HL-60 (cell line): ENCODE measurements around the gene MAP3K1.

Experiments
- DNase-seq, 2 experiments: peaks; one replicate each; pipeline ENCODE4 v3.0.0-alpha.2; 2010 to 2020; ENCODE audit warnings: low read depth in 1 of 2, low spot score in 1 of 2
- H3K27ac ChIP-seq: fragments of 250-450 bp; sonication (Bioruptor Pico); replicated peaks from 2 replicates; pipeline ENCODE4 v1.5.1; 2020; ENCODE audit warnings: mild to moderate bottlenecking, moderate library complexity
- H3K27me3 ChIP-seq: fragments of 250-450 bp; sonication (Bioruptor Pico); 2 replicates; pipeline ENCODE4 v1.5.1; 2021; ENCODE audit warnings: mild to moderate bottlenecking, moderate library complexity; ENCODE audit not compliant: insufficient read depth, poor library complexity, severe bottlenecking
- H3K4me3 ChIP-seq: replicated peaks from 2 replicates; pipeline ENCODE4 v1.5.1; 2011; ENCODE audit warnings: mild to moderate bottlenecking, control low read depth, low read length; ENCODE audit not compliant: insufficient read depth
- CTCF ChIP-seq: IDR thresholded peaks from one replicate; pipeline ENCODE4 v1.5.1; 2011; ENCODE audit warnings: low read length, control low read depth, inconsistent platforms; ENCODE audit not compliant: insufficient read depth
- GABPA ChIP-seq: IDR thresholded peaks from 2 replicates; pipeline ENCODE4 v1.6.1; 2012; ENCODE audit warnings: low read depth
- POLR2AphosphoS5 ChIP-seq: IDR thresholded peaks from 2 replicates; pipeline ENCODE4 v1.6.1; 2012; ENCODE audit warnings: low read depth
- SPI1 ChIP-seq: IDR thresholded peaks from 2 replicates; pipeline ENCODE4 v1.6.1; 2012; ENCODE audit warnings: low read depth, mild to moderate bottlenecking, borderline replicate concordance
- TF ChIP-seq, protein P1 (sequence below): IDR thresholded peaks from 2 replicates; pipeline ENCODE4 v1.6.1; 2012; ENCODE audit warnings: low read depth; ENCODE audit not compliant: insufficient replicate concordance

The MAP3K1 gene

DNA sequence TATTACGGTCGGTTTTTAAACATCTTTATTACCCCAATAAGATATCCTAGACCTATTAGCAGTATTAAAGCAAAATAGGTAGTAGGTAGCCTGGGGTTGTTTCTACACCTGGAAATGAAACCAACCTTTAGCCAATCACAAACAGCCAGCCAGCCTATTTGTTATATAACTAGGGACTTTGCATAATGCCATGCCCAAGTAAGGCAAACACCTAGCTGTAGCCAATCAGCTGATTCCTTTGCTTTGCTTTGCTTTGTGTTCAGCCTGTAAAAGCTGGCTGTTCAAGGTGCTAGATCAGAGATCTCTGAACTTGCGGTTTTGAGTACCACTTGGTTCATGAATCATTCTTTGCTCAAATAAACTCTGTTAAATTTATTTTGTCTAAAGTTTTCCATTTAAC, 47.6 kb downstream of the MAP3K1 start:
- Histone ChIP-seq H3K4me3 (no peak overlapping the region), H3K27me3 (no peaks in the 10 kb centered on the region), H3K27ac (no peak overlapping the region)
- TF ChIP-seq CTCF, result no peak
- TF ChIP-seq POLR2AphosphoS5, result no peak
- TF ChIP-seq SPI1, result no peak
- TF ChIP-seq GABPA, result no peak
- no peak for DNase-seq

GRCh38 chr5:56871777-56872176, 56.4 kb downstream of the MAP3K1 start:
- Histone ChIP-seq H3K27ac (no peak overlapping the region), H3K27me3 (no peaks in the 10 kb centered on the region), H3K4me3 (no peak overlapping the region)
- TF ChIP-seq CTCF, result no peak
- TF ChIP-seq, protein P1, sequence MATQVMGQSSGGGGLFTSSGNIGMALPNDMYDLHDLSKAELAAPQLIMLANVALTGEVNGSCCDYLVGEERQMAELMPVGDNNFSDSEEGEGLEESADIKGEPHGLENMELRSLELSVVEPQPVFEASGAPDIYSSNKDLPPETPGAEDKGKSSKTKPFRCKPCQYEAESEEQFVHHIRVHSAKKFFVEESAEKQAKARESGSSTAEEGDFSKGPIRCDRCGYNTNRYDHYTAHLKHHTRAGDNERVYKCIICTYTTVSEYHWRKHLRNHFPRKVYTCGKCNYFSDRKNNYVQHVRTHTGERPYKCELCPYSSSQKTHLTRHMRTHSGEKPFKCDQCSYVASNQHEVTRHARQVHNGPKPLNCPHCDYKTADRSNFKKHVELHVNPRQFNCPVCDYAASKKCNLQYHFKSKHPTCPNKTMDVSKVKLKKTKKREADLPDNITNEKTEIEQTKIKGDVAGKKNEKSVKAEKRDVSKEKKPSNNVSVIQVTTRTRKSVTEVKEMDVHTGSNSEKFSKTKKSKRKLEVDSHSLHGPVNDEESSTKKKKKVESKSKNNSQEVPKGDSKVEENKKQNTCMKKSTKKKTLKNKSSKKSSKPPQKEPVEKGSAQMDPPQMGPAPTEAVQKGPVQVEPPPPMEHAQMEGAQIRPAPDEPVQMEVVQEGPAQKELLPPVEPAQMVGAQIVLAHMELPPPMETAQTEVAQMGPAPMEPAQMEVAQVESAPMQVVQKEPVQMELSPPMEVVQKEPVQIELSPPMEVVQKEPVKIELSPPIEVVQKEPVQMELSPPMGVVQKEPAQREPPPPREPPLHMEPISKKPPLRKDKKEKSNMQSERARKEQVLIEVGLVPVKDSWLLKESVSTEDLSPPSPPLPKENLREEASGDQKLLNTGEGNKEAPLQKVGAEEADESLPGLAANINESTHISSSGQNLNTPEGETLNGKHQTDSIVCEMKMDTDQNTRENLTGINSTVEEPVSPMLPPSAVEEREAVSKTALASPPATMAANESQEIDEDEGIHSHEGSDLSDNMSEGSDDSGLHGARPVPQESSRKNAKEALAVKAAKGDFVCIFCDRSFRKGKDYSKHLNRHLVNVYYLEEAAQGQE, result no peak
- no peak for TF ChIP-seq GABPA
- TF ChIP-seq POLR2AphosphoS5, result no peak
- TF ChIP-seq SPI1, result no peak
- DNase-seq, result no peak

DNA sequence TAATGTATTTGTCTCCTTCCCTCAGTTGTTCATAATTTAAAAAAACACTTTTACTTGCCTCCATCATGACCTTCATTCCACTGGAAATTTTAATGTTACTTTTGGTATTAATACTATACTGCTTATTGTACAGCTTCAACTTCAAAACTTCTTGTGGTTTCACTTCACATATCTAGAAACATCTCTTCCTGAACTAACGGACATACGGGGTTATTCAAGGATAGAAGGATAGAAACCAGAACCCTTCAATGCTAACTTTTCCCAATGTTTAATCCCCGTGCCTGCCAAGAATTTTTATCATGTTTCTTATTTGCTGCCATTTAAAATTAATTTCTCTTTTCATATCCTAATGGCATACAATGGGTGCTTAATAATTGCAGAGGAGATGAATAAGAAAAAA, 57.7 kb downstream of the MAP3K1 start:
- DNase-seq, result no peak
- H3K27ac ChIP-seq, result no peak overlapping the region
- TF ChIP-seq CTCF, result no peak
- TF ChIP-seq, protein P1, result no peak
- TF ChIP-seq POLR2AphosphoS5, result no peak
- TF ChIP-seq GABPA, result no peak
- no peak for TF ChIP-seq SPI1
- H3K4me3 ChIP-seq, result no peak overlapping the region
- no peaks in the 10 kb centered on the region for H3K27me3 ChIP-seq

- Histone ChIP-seq H3K4me3 (no peak overlapping the region), H3K27me3 (no peaks in the 10 kb centered on the region), H3K27ac (no peak overlapping the region)
- TF ChIP-seq GABPA, result no peak
- TF ChIP-seq POLR2AphosphoS5, result no peak
- TF ChIP-seq, protein P1, result no peak
- TF ChIP-seq CTCF, result no peak
- TF ChIP-seq SPI1, result no peak
- peak in 1 of 2 experiments; percentile 7 for DNase-seq
Measured at GRCh38 chr5:56876327-56876726, 61.0 kb downstream of the MAP3K1 start.
